IPS-20b (cell line): ENCODE results near the gene OXSR1.

Experiments
- H3K27ac ChIP-seq: one replicate; pipeline ENCODE4 v1.5.1; 2013; ENCODE audit warnings: low read length
- H3K27me3 ChIP-seq: 2 replicates; pipeline ENCODE4 v1.6.1; 2013; ENCODE audit warnings: mild to moderate bottlenecking, low read length, inconsistent platforms; ENCODE audit not compliant: insufficient read depth
- H3K36me3 ChIP-seq: 2 replicates; pipeline ENCODE4 v1.6.1; 2013; ENCODE audit warnings: low read depth, mild to moderate bottlenecking, inconsistent platforms, low read length, moderate library complexity; ENCODE audit not compliant: insufficient read depth
- H3K4me1 ChIP-seq: 2 replicates; pipeline ENCODE4 v1.6.1; 2013; ENCODE audit warnings: mild to moderate bottlenecking, control low read depth, inconsistent platforms, low read length, moderate library complexity; ENCODE audit not compliant: insufficient read depth
- H3K4me3 ChIP-seq: 2 replicates; pipeline ENCODE4 v1.5.1; 2013; ENCODE audit warnings: mild to moderate bottlenecking, low read length, inconsistent platforms
- H3K9ac ChIP-seq: 2 replicates; pipeline ENCODE4 v1.6.1; 2013; ENCODE audit warnings: low read depth, mild to moderate bottlenecking, inconsistent platforms, low read length, moderate library complexity
- H3K9me3 ChIP-seq: 2 replicates; pipeline ENCODE4 v1.6.1; 2013; ENCODE audit warnings: mild to moderate bottlenecking, low read depth, low read length, inconsistent platforms; ENCODE audit not compliant: insufficient read depth

OXSR1 gene

GRCh38 chr3:38164952-38165721 lies at the start of gene OXSR1:
Gene OXSR1 (plus strand): TSS chr3:38165537. CDS start chr3:38165877, 340 bp downstream.
- H3K4me3 ChIP-seq: peak within 1 kb of the TSS; percentile 93
- peaks cover 3% of the 10 kb centered on the region; the same call in 1 of the 2 replicates for H3K4me1 ChIP-seq
- no peaks in the 10 kb centered on the region for H3K27me3 ChIP-seq
- H3K9ac ChIP-seq: peak within 1 kb of the TSS; percentile 95
- H3K27ac ChIP-seq: peak within 1 kb of the TSS; percentile 90
- H3K9me3 ChIP-seq: no peaks in the 10 kb centered on the region
- H3K36me3 ChIP-seq: no peaks in the 10 kb centered on the region

GRCh38 chr3:38115645-38116427 lies 49.5 kb upstream of the OXSR1 start:
- Histone ChIP-seq H3K4me3 (no peak overlapping the region), H3K9me3 (no peaks in the 10 kb centered on the region), H3K4me1 (no peaks in the 10 kb centered on the region), H3K27me3 (0 out of 2 replicates have a peak, but pooled peaks cover 4% of the 10 kb centered on the region), H3K9ac (no peak overlapping the region), H3K36me3 (no peaks in the 10 kb centered on the region), H3K27ac (no peak overlapping the region)

GRCh38 chr3:38116471-38117162 lies 48.7 kb upstream of the OXSR1 start:
- H3K27ac ChIP-seq: no peak overlapping the region
- H3K9ac ChIP-seq: no peak overlapping the region
- H3K4me1 ChIP-seq: no peaks in the 10 kb centered on the region
- 0 out of 2 replicates have a peak, but pooled peaks cover 4% of the 10 kb centered on the region for H3K27me3 ChIP-seq
- H3K36me3 ChIP-seq: peaks cover 6% of the 10 kb centered on the region; the same call in 1 of the 2 replicates
- no peaks in the 10 kb centered on the region for H3K9me3 ChIP-seq
- no peak overlapping the region for H3K4me3 ChIP-seq

- H3K4me1 ChIP-seq: no peaks in the 10 kb centered on the region
- H3K9me3 ChIP-seq: no peaks in the 10 kb centered on the region
- H3K9ac ChIP-seq: no peak overlapping the region
- 0 out of 2 replicates have a peak, but pooled peaks cover 4% of the 10 kb centered on the region for H3K27me3 ChIP-seq
- peaks cover 13% of the 10 kb centered on the region for H3K36me3 ChIP-seq
- H3K4me3 ChIP-seq: no peak overlapping the region
- no peak overlapping the region for H3K27ac ChIP-seq
Measured at GRCh38 chr3:38117163-38117716, 48.1 kb upstream of the OXSR1 start.

- no peak overlapping the region for H3K4me3 ChIP-seq
- no peaks in the 10 kb centered on the region for H3K4me1 ChIP-seq
- peaks cover 19% of the 10 kb centered on the region for H3K36me3 ChIP-seq
- H3K9me3 ChIP-seq: no peaks in the 10 kb centered on the region
- no peak overlapping the region for H3K9ac ChIP-seq
- no peak overlapping the region for H3K27ac ChIP-seq
- 0 out of 2 replicates have a peak, but pooled peaks cover 4% of the 10 kb centered on the region for H3K27me3 ChIP-seq
Measured at GRCh38 chr3:38117748-38118420, 47.5 kb upstream of the OXSR1 start.

GRCh38 chr3:38118421-38119247 lies 46.7 kb upstream of the OXSR1 start:
- Histone ChIP-seq H3K36me3 (peaks cover 24% of the 10 kb centered on the region), H3K27ac (no peak overlapping the region)

GRCh38 chr3:38119248-38119544 lies 46.1 kb upstream of the OXSR1 start:
- Histone ChIP-seq H3K4me3 (no peak overlapping the region), H3K36me3 (peaks cover 28% of the 10 kb centered on the region), H3K4me1 (no peaks in the 10 kb centered on the region), H3K9me3 (no peaks in the 10 kb centered on the region), H3K9ac (no peak overlapping the region), H3K27me3 (0 out of 2 replicates have a peak, but pooled peaks cover 4% of the 10 kb centered on the region), H3K27ac (no peak overlapping the region)

More at GRCh38 chr3:38118421-38119247, 46.7 kb upstream of the OXSR1 start:
- H3K4me1 ChIP-seq: no peaks in the 10 kb centered on the region
- no peak overlapping the region for H3K4me3 ChIP-seq
- H3K9me3 ChIP-seq: no peaks in the 10 kb centered on the region
- no peak overlapping the region for H3K9ac ChIP-seq
- 0 out of 2 replicates have a peak, but pooled peaks cover 4% of the 10 kb centered on the region for H3K27me3 ChIP-seq

DNA sequence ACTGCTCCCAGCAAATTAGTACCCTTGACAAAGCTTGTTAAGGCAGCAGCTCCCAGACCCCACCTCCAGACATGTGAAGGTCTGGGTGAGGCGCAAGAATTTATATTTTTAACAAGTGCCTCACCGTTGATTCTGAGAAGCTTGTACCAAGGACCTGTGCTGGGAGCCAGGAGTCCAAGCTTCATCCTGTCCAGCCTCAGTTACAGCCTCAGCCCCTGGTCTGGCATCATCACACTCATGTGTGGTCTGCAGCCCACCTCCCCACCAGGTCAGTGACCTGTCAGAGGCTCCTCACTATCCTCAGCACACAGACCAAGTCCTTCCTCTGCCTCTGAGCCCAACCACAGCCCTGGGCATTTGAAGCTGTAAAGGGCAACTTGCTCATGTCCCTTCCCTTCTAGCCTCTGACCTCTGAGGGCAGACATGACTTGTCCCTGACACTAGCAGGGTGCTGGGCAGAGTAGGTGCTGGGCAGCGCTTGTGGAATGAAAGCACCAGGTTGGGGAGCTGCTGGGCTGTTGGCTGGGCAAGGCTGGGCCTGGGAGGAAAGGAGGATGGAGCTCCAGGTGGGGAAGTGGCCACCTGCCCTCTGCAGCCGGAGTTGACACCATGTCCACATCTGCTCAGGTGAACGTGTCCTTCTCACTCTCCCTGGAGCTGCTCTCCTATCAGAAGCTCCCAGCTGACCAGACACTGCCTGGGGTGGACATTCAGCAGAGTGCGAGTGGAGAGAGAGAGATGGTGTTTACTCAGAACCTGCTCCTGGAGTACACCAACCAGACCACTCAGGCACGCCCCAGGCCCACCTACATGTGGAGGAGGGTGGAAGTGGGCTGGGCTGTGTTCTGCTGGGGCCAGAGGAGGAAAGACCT lies 45.3 kb upstream of the OXSR1 start:
- peaks cover 36% of the 10 kb centered on the region for H3K36me3 ChIP-seq

GRCh38 chr3:38120693-38121450 lies 44.5 kb upstream of the OXSR1 start:
- Histone ChIP-seq H3K9ac (no peak overlapping the region), H3K4me1 (no peaks in the 10 kb centered on the region), H3K27me3 (no peaks in the 10 kb centered on the region), H3K9me3 (no peaks in the 10 kb centered on the region), H3K36me3 (peaks cover 44% of the 10 kb centered on the region), H3K27ac (no peak overlapping the region), H3K4me3 (no peak overlapping the region)

More for the DNA sequence above, 45.3 kb upstream of the OXSR1 start:
- no peaks in the 10 kb centered on the region for H3K4me1 ChIP-seq
- H3K27me3 ChIP-seq: no peaks in the 10 kb centered on the region
- no peak overlapping the region for H3K9ac ChIP-seq
- H3K4me3 ChIP-seq: no peak overlapping the region
- no peak overlapping the region for H3K27ac ChIP-seq
- H3K9me3 ChIP-seq: no peaks in the 10 kb centered on the region
